B cell (primary cell): ENCODE measurements around the gene ZFC3H1. TPM values are rescaled to one million over a fixed set of nuclear protein-coding genes. Genes with fewer than 3 reads are reported as not detected.

Experiments used
- ATAC-seq: fragments of 200-7000 bp; cut with Tn5 transposase; one replicate; pipeline ENCODE4 v1.10.0; 2021; ENCODE audit warnings: low read depth, mild to moderate bottlenecking, moderate number of reproducible peaks, moderate library complexity
- CTCF ChIA-PET: fragments of 350-600 bp; sonication (Branson Sonifier 250); formaldehyde crosslinking; loops from one replicate; lab custom pipeline; 2021; ENCODE audit warnings: antibody characterized with exemption, inconsistent platforms; lab: Charles Lee
- POLR2A ChIA-PET: fragments of 350-600 bp; sonication (Branson Sonifier 250); formaldehyde crosslinking; loops from one replicate; lab custom pipeline; 2021; ENCODE audit warnings: antibody characterized with exemption; lab: Charles Lee
- DNase-seq: peaks from one replicate; pipeline ENCODE4 v3.0.0; 2013
- H2AFZ ChIP-seq: 2 replicates; pipeline ENCODE4 v1.6.1; 2012; ENCODE audit warnings: mild to moderate bottlenecking, low read depth, low read length; ENCODE audit not compliant: insufficient read depth, poor library complexity, severe bottlenecking
- H3K27ac ChIP-seq, 2 donors: 1 replicate in 1 of 2; 2 replicates in 1 of 2; pipeline ENCODE4 v1.5.1; 2012 to 2013; ENCODE audit warnings: low read length in 2 of 2, mild to moderate bottlenecking in 2 of 2, moderate library complexity in 1 of 2
- H3K27me3 ChIP-seq, 4 experiments: fragments of 200-600 bp in 1 of 4; sonication (generic) in 1 of 4; replicated peaks in 1 of 4; 1 replicate in 2 of 4; 2 replicates in 2 of 4; pipeline versions ENCODE4 v1.6.1 to v1.7.0; 2013 to 2016; ENCODE audit warnings: low read length in 3 of 4, mild to moderate bottlenecking in 2 of 4, mixed read lengths in 1 of 4, moderate library complexity in 1 of 4; ENCODE audit not compliant: insufficient read depth in 4 of 4, control insufficient read depth in 3 of 4; ENCODE audit errors: control extremely low read depth in 1 of 4
- H3K36me3 ChIP-seq, 2 experiments: replicated peaks in 1 of 2; 1 replicate in 1 of 2; 2 replicates in 1 of 2; pipeline versions ENCODE4 v1.6.1 to v1.7.1; 2013; ENCODE audit warnings: low read length in 1 of 2; ENCODE audit not compliant: insufficient read depth in 2 of 2, control insufficient read depth in 1 of 2; ENCODE audit errors: control extremely low read depth in 1 of 2, extremely low read depth in 1 of 2
- H3K4me1 ChIP-seq, 2 donors: fragments of 200-600 bp in 1 of 2; sonication (generic) in 1 of 2; 1 replicate in 1 of 2; 2 replicates in 1 of 2; pipeline versions ENCODE4 v1.5.1 to v1.6.1; 2013 to 2017; ENCODE audit warnings: low read length in 2 of 2; ENCODE audit not compliant: control insufficient read depth in 2 of 2, insufficient read depth in 2 of 2
- H3K4me2 ChIP-seq: replicated peaks from 2 replicates; pipeline ENCODE3; 2012; ENCODE audit warnings: mild to moderate bottlenecking, low read depth, low read length; ENCODE audit not compliant: poor library complexity, severe bottlenecking
- H3K4me3 ChIP-seq, 5 experiments: fragments of 200-600 bp in 1 of 5; sonication (generic) in 1 of 5; 1 replicate in 3 of 5; 2 replicates in 2 of 5; pipeline versions ENCODE4 v1.5.1 to v1.7.0; 2011 to 2016; ENCODE audit warnings: low read length in 4 of 5, mild to moderate bottlenecking in 4 of 5, low read depth in 2 of 5, control low read depth in 1 of 5, moderate library complexity in 1 of 5; ENCODE audit not compliant: insufficient read depth in 1 of 5; ENCODE audit errors: control extremely low read depth in 1 of 5, extremely low read depth in 1 of 5
- H3K79me2 ChIP-seq: fragments of 200-600 bp; sonication (generic); one replicate; pipeline ENCODE4 v1.6.0; 2016; ENCODE audit warnings: low read length; ENCODE audit not compliant: control insufficient read depth, insufficient read depth
- H3K9ac ChIP-seq: fragments of 200-600 bp; sonication (generic); 2 replicates; pipeline ENCODE4 v1.6.1; 2017; ENCODE audit warnings: mild to moderate bottlenecking, low read length, moderate library complexity
- H3K9me3 ChIP-seq, 3 donors: one replicate each; pipeline versions ENCODE4 v1.6.1 to v1.7.1; 2013; ENCODE audit warnings: low read length in 2 of 3; ENCODE audit not compliant: control insufficient read depth in 2 of 3, insufficient read depth in 1 of 3; ENCODE audit errors: control extremely low read depth in 1 of 3
- H4K20me1 ChIP-seq: 2 replicates; pipeline ENCODE4 v1.6.0; 2012; ENCODE audit warnings: mild to moderate bottlenecking, low read length; ENCODE audit not compliant: insufficient read depth, control insufficient read depth, poor library complexity, severe bottlenecking
- H3K27ac Mint-ChIP-seq: one replicate; pipeline ENCODE4 v1.8.0; 2021; ENCODE audit warnings: mixed read lengths
- H3K27me3 Mint-ChIP-seq: one replicate; pipeline ENCODE4 v1.8.0; 2021; ENCODE audit warnings: mixed read lengths
- H3K4me1 Mint-ChIP-seq: one replicate; pipeline ENCODE4 v1.8.0; 2021; ENCODE audit warnings: mixed read lengths
- H3K4me3 Mint-ChIP-seq: one replicate; pipeline ENCODE4 v1.8.0; 2021; ENCODE audit warnings: mixed read lengths
- H3K9me3 Mint-ChIP-seq: one replicate; pipeline ENCODE4 v1.8.0; 2022; ENCODE audit warnings: mixed read lengths; ENCODE audit not compliant: insufficient read depth
- EZH2 ChIP-seq: IDR thresholded peaks from 2 replicates; pipeline ENCODE4 v1.6.1; 2012; ENCODE audit warnings: borderline replicate concordance, low read depth, mild to moderate bottlenecking, moderate library complexity, low read length; ENCODE audit not compliant: insufficient read depth, poor library complexity, severe bottlenecking
- WGBS: methylation state at CpG from one replicate; pipeline ENCODE4 v1.1.5; 2013; ENCODE audit warnings: missing lambda C conversion rate; ENCODE audit not compliant: insufficient coverage; 5-methylcytosine and 5-hydroxymethylcytosine counted together
- intact Hi-C: fragments of 100-400 bp; cut with micrococcal nuclease; formaldehyde crosslinking; loops from one replicate; pipeline ENCODE4 v1.10.0; 2022
- polyA plus RNA-seq: library from polyadenylated mRNA; depleted of rRNA; stranded (reverse); fragments of >200 nt; gene quantifications from 2 replicates; pipeline ENCODE4 v1.2.3, GENCODE V29; 2012
- total RNA-seq, 2 donors: library from RNA; stranded (reverse); fragments of 120-200 nt in 1 of 2; gene quantifications; 1 replicate in 1 of 2; 2 replicates in 1 of 2; pipeline versions ENCODE4 v1.2.3 to v1.2.4, GENCODE V29; 2013 to 2022
- TF ChIP-seq, protein P1 (sequence below): fragments of 200-600 bp; IDR thresholded peaks from one replicate; pipeline ENCODE4 v1.8.0; 2022; ENCODE audit warnings: antibody characterized with exemption, mild to moderate bottlenecking

Gene ZFC3H1
- total and polyA plus RNA-seq, 2 donors (not counting 1 experiment from before 2014, with no cell fraction given) = 55.9 to 141 TPM

DNA sequence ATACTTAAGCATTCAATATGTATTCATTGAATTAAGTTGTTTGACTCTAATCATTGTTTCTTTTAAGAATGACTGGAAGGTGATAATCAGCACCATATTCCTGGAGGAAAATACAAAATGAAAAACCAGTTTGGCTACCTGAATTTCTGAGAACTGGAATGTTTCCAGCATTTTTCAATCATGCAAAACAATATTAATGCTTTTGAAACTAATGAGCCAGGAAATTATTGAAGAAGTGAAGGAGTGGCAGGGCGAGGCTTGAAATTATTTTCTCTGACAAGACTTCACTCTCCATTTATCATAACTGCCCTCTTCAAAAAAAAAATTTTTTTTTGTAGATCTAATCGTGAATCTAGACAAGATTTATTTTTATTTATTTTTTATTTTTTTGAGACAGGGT, 41.3 kb upstream of the ZFC3H1 start:
- Histone ChIP-seq H3K4me2 (no peak overlapping the region), H3K27ac (no peak overlapping the region), H2AFZ (no peak overlapping the region), H3K4me1 (peaks cover 8 to 9% of the 10 kb centered on the region in 2 donors), H3K9me3 (peaks cover 0 to 1% (median 0%) of the 10 kb centered on the region in 3 donors), H3K4me3 (no peak overlapping the region), H3K27me3 (no peaks in the 10 kb centered on the region), H3K9ac (no peak overlapping the region), H3K36me3 (peaks cover 8 to 40% of the 10 kb centered on the region in 2 experiments), H4K20me1 (no peaks in the 10 kb centered on the region), H3K79me2 (peaks cover 1% of the 10 kb centered on the region)
- H3K27me3 Mint-ChIP-seq = no peaks in the 10 kb centered on the region
- ChIA-PET POLR2A (no interaction called here), CTCF (interaction anchor here (1.7 to 1.9 kb wide), 2 partner anchors 42 to 68 kb away, joined by 7 to 8 read pairs; no protein-coding TSS in a partner anchor)
- intact Hi-C loops = no loop called here
- ATAC-seq (no peak), DNase-seq (no peak)
- no peak for TF ChIP-seq EZH2
- TF ChIP-seq, protein P1, sequence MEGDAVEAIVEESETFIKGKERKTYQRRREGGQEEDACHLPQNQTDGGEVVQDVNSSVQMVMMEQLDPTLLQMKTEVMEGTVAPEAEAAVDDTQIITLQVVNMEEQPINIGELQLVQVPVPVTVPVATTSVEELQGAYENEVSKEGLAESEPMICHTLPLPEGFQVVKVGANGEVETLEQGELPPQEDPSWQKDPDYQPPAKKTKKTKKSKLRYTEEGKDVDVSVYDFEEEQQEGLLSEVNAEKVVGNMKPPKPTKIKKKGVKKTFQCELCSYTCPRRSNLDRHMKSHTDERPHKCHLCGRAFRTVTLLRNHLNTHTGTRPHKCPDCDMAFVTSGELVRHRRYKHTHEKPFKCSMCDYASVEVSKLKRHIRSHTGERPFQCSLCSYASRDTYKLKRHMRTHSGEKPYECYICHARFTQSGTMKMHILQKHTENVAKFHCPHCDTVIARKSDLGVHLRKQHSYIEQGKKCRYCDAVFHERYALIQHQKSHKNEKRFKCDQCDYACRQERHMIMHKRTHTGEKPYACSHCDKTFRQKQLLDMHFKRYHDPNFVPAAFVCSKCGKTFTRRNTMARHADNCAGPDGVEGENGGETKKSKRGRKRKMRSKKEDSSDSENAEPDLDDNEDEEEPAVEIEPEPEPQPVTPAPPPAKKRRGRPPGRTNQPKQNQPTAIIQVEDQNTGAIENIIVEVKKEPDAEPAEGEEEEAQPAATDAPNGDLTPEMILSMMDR = no peak
- WGBS = no CpG with 5 or more reads among the region's 2 CpGs
- H3K27ac Mint-ChIP-seq = no peak overlapping the region
- no peak overlapping the region for H3K4me3 Mint-ChIP-seq
- H3K9me3 Mint-ChIP-seq = no peaks in the 10 kb centered on the region
- H3K4me1 Mint-ChIP-seq = peaks cover 24% of the 10 kb centered on the region

DNA sequence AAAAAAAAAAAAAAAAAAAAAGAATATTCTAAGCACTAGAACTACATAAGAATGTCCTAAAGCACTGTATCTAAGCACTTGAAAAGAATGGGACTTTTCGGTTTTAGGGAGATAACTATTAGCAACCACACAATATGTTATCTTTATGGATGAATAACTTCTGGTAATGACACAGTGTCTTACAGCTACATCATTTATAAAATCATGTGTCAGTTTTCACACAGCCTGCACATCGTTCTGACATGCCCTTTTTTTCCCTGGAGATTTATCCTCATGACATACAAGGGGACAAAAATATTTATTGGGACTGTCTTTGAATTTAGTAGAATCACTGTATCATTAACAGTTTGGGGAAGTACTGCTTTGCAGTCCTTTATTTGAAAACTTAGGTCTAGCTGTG, 39.6 kb upstream of the ZFC3H1 start:
- Histone ChIP-seq H4K20me1 (no peaks in the 10 kb centered on the region), H3K27ac (no peak overlapping the region), H3K79me2 (peaks cover 3% of the 10 kb centered on the region), H3K4me3 (no peak overlapping the region), H2AFZ (no peak overlapping the region), H3K36me3 (peaks cover 11 to 49% of the 10 kb centered on the region in 2 experiments), H3K9ac (no peak overlapping the region), H3K27me3 (no peaks in the 10 kb centered on the region), H3K4me1 (peaks cover 15% of the 10 kb centered on the region in 2 donors), H3K9me3 (peaks cover 0 to 1% (median 0%) of the 10 kb centered on the region in 3 donors), H3K4me2 (no peak overlapping the region)
- WGBS = no CpG with 5 or more reads among the region's 2 CpGs
- H3K4me1 Mint-ChIP-seq = peaks cover 22% of the 10 kb centered on the region
- no peak overlapping the region for H3K27ac Mint-ChIP-seq
- no peaks in the 10 kb centered on the region for H3K27me3 Mint-ChIP-seq
- CTCF ChIA-PET = interaction anchor here (1.3 to 1.7 kb wide), 3 partner anchors 8 to 44 kb away, joined by 3 to 6 read pairs (median 5); partner anchors contain the start of gene TMEM19
- intact Hi-C loops = no loop called here
- H3K4me3 Mint-ChIP-seq = no peak overlapping the region
- DNase-seq (no peak), ATAC-seq (no peak)
- no peaks in the 10 kb centered on the region for H3K9me3 Mint-ChIP-seq
- POLR2A ChIA-PET = no interaction called here
- TF ChIP-seq EZH2 = no peak
- TF ChIP-seq, protein P1 = no peak
